Fibroblast of skin of left quadriceps (primary cell): ENCODE results near the gene IPO7.

Experiments used
- DNase-seq, 2 experiments: peaks; one replicate each; pipeline ENCODE4 v3.0.0-alpha.2; 2013; ENCODE audit warnings: low read depth in 2 of 2

The IPO7 gene

DNA sequence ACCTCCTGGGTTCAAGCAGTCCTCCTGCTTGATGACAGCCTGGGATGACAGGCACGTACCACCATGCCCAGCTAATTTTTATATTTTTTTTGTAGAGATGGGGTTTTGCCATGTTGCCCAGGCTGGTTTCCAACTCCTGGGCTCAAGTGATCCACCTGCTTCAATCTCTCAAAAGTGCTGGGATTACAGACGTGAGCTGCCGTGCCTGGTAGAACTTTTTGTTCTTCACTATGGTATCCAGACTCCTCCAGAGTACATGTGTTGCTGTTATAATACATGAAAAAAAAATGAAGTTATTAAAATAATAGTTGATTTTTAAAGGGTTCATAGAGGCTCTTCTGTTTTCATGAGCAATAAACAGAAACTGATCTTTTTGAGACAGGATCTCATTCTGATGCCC is 105.9 kb downstream of the IPO7 start:
- DNase-seq: no peak

GRCh38 chr11:9493492-9493891 is 109.0 kb downstream of the IPO7 start:
- no peak for DNase-seq

GRCh38 chr11:9494316-9494715 is 109.9 kb downstream of the IPO7 start:
- DNase-seq: no peak

GRCh38 chr11:9495803-9496514 is 111.5 kb downstream of the IPO7 start:
- no peak for DNase-seq
